A549 (cell line): Measurements from ENCODE around the gene PLIN4.

ENCODE experiments used
- HDAC2 ChIP-seq: fragments of 200-600 bp; sonication (generic); IDR thresholded peaks from 2 replicates; pipeline ENCODE4 v1.6.1; 2016
- MAZ ChIP-seq: fragments of 150-350 bp; IDR thresholded peaks from 2 replicates; pipeline ENCODE4 v1.6.1; 2014; ENCODE audit warnings: antibody characterized with exemption, low read depth, low read length, borderline replicate concordance
- NR3C1 ChIP-seq: fragments of >200 bp; sonication (Bioruptor Twin); formaldehyde crosslinking; IDR thresholded peaks from 3 replicates; pipeline ENCODE4 v1.6.1; 2017
- PHF8 ChIP-seq: fragments of 200-600 bp; sonication (generic); IDR thresholded peaks from 2 replicates; pipeline ENCODE4 v1.6.1; 2016; ENCODE audit warnings: low read depth, mild to moderate bottlenecking, antibody characterized with exemption, moderate library complexity, borderline replicate concordance
- TF ChIP-seq, protein P1 (sequence below): fragments of 250-450 bp; sonication (Bioruptor Pico); IDR thresholded peaks from 2 replicates; pipeline ENCODE4 v1.5.0; 2021; ENCODE audit warnings: mild to moderate bottlenecking, moderate library complexity, borderline replicate concordance
- TF ChIP-seq, protein P2 (sequence below): fragments of 150-350 bp; IDR thresholded peaks from 2 replicates; pipeline ENCODE4 v1.6.1; 2014; ENCODE audit warnings: low read depth, mild to moderate bottlenecking, low read length

- TF ChIP-seq, protein P1, sequence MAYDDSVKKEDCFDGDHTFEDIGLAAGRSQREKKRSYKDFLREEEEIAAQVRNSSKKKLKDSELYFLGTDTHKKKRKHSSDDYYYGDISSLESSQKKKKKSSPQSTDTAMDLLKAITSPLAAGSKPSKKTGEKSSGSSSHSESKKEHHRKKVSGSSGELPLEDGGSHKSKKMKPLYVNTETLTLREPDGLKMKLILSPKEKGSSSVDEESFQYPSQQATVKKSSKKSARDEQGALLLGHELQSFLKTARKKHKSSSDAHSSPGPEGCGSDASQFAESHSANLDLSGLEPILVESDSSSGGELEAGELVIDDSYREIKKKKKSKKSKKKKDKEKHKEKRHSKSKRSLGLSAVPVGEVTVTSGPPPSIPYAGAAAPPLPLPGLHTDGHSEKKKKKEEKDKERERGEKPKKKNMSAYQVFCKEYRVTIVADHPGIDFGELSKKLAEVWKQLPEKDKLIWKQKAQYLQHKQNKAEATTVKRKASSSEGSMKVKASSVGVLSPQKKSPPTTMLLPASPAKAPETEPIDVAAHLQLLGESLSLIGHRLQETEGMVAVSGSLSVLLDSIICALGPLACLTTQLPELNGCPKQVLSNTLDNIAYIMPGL (CRISPR knock-in tag) = no peak
- TF ChIP-seq NR3C1 (no peak), MAZ (no peak), PHF8 (no peak), HDAC2 (no peak)
- TF ChIP-seq, protein P2, sequence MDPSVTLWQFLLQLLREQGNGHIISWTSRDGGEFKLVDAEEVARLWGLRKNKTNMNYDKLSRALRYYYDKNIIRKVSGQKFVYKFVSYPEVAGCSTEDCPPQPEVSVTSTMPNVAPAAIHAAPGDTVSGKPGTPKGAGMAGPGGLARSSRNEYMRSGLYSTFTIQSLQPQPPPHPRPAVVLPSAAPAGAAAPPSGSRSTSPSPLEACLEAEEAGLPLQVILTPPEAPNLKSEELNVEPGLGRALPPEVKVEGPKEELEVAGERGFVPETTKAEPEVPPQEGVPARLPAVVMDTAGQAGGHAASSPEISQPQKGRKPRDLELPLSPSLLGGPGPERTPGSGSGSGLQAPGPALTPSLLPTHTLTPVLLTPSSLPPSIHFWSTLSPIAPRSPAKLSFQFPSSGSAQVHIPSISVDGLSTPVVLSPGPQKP = no peak
These were observed 10.5 kb downstream of the PLIN4 start for GRCh38 chr19:4507804-4508203.
